C4-2B (cell line): ENCODE results near the gene MEGF11.

Experiments used
- CTCF ChIP-seq: fragments of 450-650 bp; conservative IDR thresholded peaks from 2 replicates; pipeline ENCODE4 v1.5.1; 2017; ENCODE audit warnings: mild to moderate bottlenecking
- ZFX ChIP-seq: fragments of 450-650 bp; IDR thresholded peaks from 2 replicates; pipeline ENCODE4 v1.6.1; 2017

DNA sequence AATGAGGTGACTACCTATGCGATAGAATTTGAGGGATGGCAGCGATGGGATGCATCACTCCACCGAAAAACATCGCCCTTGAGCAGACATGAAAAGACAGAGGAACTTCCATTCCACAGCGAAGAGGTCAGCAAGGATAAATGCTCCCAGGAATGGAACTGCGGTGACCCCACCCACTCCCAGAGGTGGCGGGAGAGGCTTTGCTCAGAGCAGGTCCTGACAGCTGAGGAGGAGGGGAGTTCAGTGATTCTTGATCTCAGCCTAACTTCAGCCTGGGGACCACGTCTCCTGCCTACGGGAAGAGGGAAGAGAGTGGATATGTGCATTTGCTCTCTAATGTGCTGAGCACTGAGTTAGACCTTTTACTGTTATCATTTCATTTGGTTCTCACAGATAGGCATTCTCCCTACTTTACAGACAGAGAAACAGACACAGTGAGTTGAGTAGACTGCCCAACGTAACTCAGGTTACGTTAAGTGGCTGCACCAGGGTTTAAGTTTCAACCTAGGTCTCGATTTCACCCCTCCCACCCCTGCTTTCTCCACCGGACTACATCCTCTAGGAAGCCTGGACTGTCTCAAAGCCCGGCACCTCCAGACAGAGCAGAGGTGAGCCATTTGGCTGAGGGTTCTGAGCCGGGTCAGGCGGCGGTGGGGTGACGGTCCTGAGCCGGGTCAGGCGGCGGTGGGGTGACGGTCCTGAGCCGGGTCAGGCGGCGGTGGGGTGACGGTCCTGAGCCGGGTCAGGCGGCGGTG lies 214.3 kb downstream of the MEGF11 start:
- no peak for TF ChIP-seq CTCF
- no peak for TF ChIP-seq ZFX
